Natural killer cell treated with Interleukin-12 subunit alpha and Interleukin-12 subunit beta and Interleukin-15 and Interleukin-18, amount 100 ng/mL, for 72 hours (primary cell): Measurements from ENCODE around the gene MCAT. TPM values are rescaled to one million over a fixed set of nuclear protein-coding genes. Genes with fewer than 3 reads are reported as not detected.

Source experiments
- ATAC-seq, 2 donors: fragments of 150-1000 bp; cut with Tn5 transposase in 1 of 2; sonication (Bioruptor Pico), chemical (Tn5 transposase) in 1 of 2; 2 replicates each; pipeline ENCODE4 v1.10.0; 2021
- DNase-seq: peaks from one replicate; pipeline ENCODE4 v3.0.0; 2022; ENCODE audit warnings: low spot score
- H3K27ac Mint-ChIP-seq, 2 donors: 1 replicate in 1 of 2; 2 replicates in 1 of 2; pipeline ENCODE4 v1.8.0; 2022; ENCODE audit warnings: mixed read lengths in 2 of 2, mild to moderate bottlenecking in 1 of 2, moderate library complexity in 1 of 2
- H3K27me3 Mint-ChIP-seq, 2 donors: 1 replicate in 1 of 2; 2 replicates in 1 of 2; pipeline ENCODE4 v1.8.0; 2022; ENCODE audit warnings: mixed read lengths in 2 of 2
- H3K36me3 Mint-ChIP-seq: one replicate; pipeline ENCODE4 v1.8.0; 2022; ENCODE audit warnings: mixed read lengths
- H3K4me1 Mint-ChIP-seq, 2 donors: 1 replicate in 1 of 2; 2 replicates in 1 of 2; pipeline ENCODE4 v1.8.0; 2022; ENCODE audit warnings: low read depth in 2 of 2, mixed read lengths in 2 of 2, mild to moderate bottlenecking in 1 of 2
- H3K4me3 Mint-ChIP-seq: one replicate; pipeline ENCODE4 v1.8.0; 2022; ENCODE audit warnings: mixed read lengths
- H3K9me3 Mint-ChIP-seq: 2 replicates; pipeline ENCODE4 v1.8.0; 2022; ENCODE audit warnings: mixed read lengths
- total RNA-seq, 2 donors: library from RNA; stranded (reverse); gene quantifications; one replicate each; pipeline ENCODE4 v1.2.3, GENCODE V29; 2022

Gene MCAT
- total RNA-seq, 2 donors from 2014 or later, result 11.6 to 23.9 TPM

- no peaks in the 10 kb centered on the region for H3K27me3 Mint-ChIP-seq
- DNase-seq (no peak), ATAC-seq (no peak)
- no peak overlapping the region for H3K4me3 Mint-ChIP-seq
- H3K4me1 Mint-ChIP-seq, result peaks cover 0 to 18% of the 10 kb centered on the region in 2 donors
- H3K36me3 Mint-ChIP-seq, result no peaks in the 10 kb centered on the region
- no peaks in the 10 kb centered on the region for H3K9me3 Mint-ChIP-seq
- no peak overlapping the region for H3K27ac Mint-ChIP-seq
These were observed 23.9 kb upstream of the MCAT start for GRCh38 chr22:43167001-43167589.

GRCh38 chr22:43166132-43166930 is 23.1 kb upstream of the MCAT start:
- no peak overlapping the region for H3K4me3 Mint-ChIP-seq
- DNase-seq, result no peak
- peaks cover 0 to 18% of the 10 kb centered on the region in 2 donors for H3K4me1 Mint-ChIP-seq
- no peaks in the 10 kb centered on the region for H3K27me3 Mint-ChIP-seq
- no peaks in the 10 kb centered on the region for H3K9me3 Mint-ChIP-seq
- H3K27ac Mint-ChIP-seq, result no peak overlapping the region
- ATAC-seq, result no peak
- H3K36me3 Mint-ChIP-seq, result no peaks in the 10 kb centered on the region

- Mint-ChIP-seq H3K4me1 (peaks cover 0 to 13% of the 10 kb centered on the region in 2 donors), H3K27ac (no peak overlapping the region), H3K27me3 (no peaks in the 10 kb centered on the region), H3K36me3 (no peaks in the 10 kb centered on the region), H3K9me3 (no peaks in the 10 kb centered on the region), H3K4me3 (no peak overlapping the region)
- ATAC-seq, result no peak
- DNase-seq, result no peak
These were observed 21.4 kb upstream of the MCAT start for GRCh38 chr22:43164636-43165035.

- H3K9me3 Mint-ChIP-seq, result no peaks in the 10 kb centered on the region
- no peaks in the 10 kb centered on the region for H3K27me3 Mint-ChIP-seq
- H3K4me1 Mint-ChIP-seq, result peaks cover 0 to 12% of the 10 kb centered on the region in 2 donors
- no peak overlapping the region for H3K27ac Mint-ChIP-seq
- no peak for DNase-seq
- no peaks in the 10 kb centered on the region for H3K36me3 Mint-ChIP-seq
- no peak for ATAC-seq
- no peak overlapping the region for H3K4me3 Mint-ChIP-seq
These were observed 20.1 kb upstream of the MCAT start for GRCh38 chr22:43163241-43163795.

GRCh38 chr22:43162412-43163150 is 19.4 kb upstream of the MCAT start:
- Mint-ChIP-seq H3K9me3 (no peaks in the 10 kb centered on the region), H3K36me3 (no peaks in the 10 kb centered on the region), H3K27me3 (no peaks in the 10 kb centered on the region), H3K4me3 (no peak overlapping the region), H3K4me1 (peaks cover 0 to 8% of the 10 kb centered on the region in 2 donors), H3K27ac (no peak overlapping the region)
- ATAC-seq (no peak), DNase-seq (no peak)

GRCh38 chr22:43160497-43161126 is 17.4 kb upstream of the MCAT start:
- no peaks in the 10 kb centered on the region for H3K36me3 Mint-ChIP-seq
- H3K27me3 Mint-ChIP-seq, result no peaks in the 10 kb centered on the region
- peaks cover 0 to 14% of the 10 kb centered on the region in 2 donors for H3K4me1 Mint-ChIP-seq
- H3K4me3 Mint-ChIP-seq, result no peak overlapping the region
- H3K27ac Mint-ChIP-seq, result peak overlapping the region in 1 of 2 donors; percentile 2
- ATAC-seq, result no peak
- no peaks in the 10 kb centered on the region for H3K9me3 Mint-ChIP-seq
- no peak for DNase-seq

- Mint-ChIP-seq H3K4me1 (peaks cover 0 to 14% of the 10 kb centered on the region in 2 donors), H3K36me3 (no peaks in the 10 kb centered on the region), H3K27me3 (no peaks in the 10 kb centered on the region), H3K27ac (no peak overlapping the region), H3K4me3 (no peak overlapping the region), H3K9me3 (no peaks in the 10 kb centered on the region)
- DNase-seq (no peak), ATAC-seq (peak in 1 of 2 donors; percentile 19)
These were observed 16.4 kb upstream of the MCAT start for GRCh38 chr22:43159484-43160178.

- peaks cover 0 to 12% of the 10 kb centered on the region in 2 donors for H3K4me1 Mint-ChIP-seq
- H3K27me3 Mint-ChIP-seq, result no peaks in the 10 kb centered on the region
- peak overlapping the region in 1 of 2 donors; percentile 24 for H3K27ac Mint-ChIP-seq
- no peak for DNase-seq
- H3K36me3 Mint-ChIP-seq, result no peaks in the 10 kb centered on the region
- no peaks in the 10 kb centered on the region for H3K9me3 Mint-ChIP-seq
- no peak overlapping the region for H3K4me3 Mint-ChIP-seq
- no peak for ATAC-seq
These were observed 15.7 kb upstream of the MCAT start for GRCh38 chr22:43158778-43159483.

- Mint-ChIP-seq H3K27me3 (no peaks in the 10 kb centered on the region), H3K36me3 (no peaks in the 10 kb centered on the region)
These were observed 14.8 kb upstream of the MCAT start for GRCh38 chr22:43157874-43158546.

GRCh38 chr22:43156413-43156812 is 13.2 kb upstream of the MCAT start:
- Mint-ChIP-seq H3K9me3 (no peaks in the 10 kb centered on the region), H3K27ac (no peak overlapping the region), H3K4me1 (peaks cover 6 to 21% of the 10 kb centered on the region in 2 donors), H3K27me3 (no peaks in the 10 kb centered on the region), H3K36me3 (no peaks in the 10 kb centered on the region), H3K4me3 (no peak overlapping the region)
- DNase-seq (no peak), ATAC-seq (no peak)

More at GRCh38 chr22:43157874-43158546, 14.8 kb upstream of the MCAT start:
- H3K9me3 Mint-ChIP-seq, result no peaks in the 10 kb centered on the region
- DNase-seq, result no peak
- peaks cover 3 to 13% of the 10 kb centered on the region in 2 donors for H3K4me1 Mint-ChIP-seq
- peak overlapping the region in 1 of 2 donors; percentile 24 for H3K27ac Mint-ChIP-seq
- no peak for ATAC-seq
- H3K4me3 Mint-ChIP-seq, result no peak overlapping the region

- no peak overlapping the region for H3K4me3 Mint-ChIP-seq
- peaks cover 10 to 25% of the 10 kb centered on the region in 2 donors for H3K4me1 Mint-ChIP-seq
- H3K27me3 Mint-ChIP-seq, result no peaks in the 10 kb centered on the region
- ATAC-seq (no peak), DNase-seq (no peak)
- no peaks in the 10 kb centered on the region for H3K36me3 Mint-ChIP-seq
- no peaks in the 10 kb centered on the region for H3K9me3 Mint-ChIP-seq
- H3K27ac Mint-ChIP-seq, result no peak overlapping the region
These were observed 12.6 kb upstream of the MCAT start for GRCh38 chr22:43155789-43156188.

- H3K27ac Mint-ChIP-seq, result no peak overlapping the region
- H3K4me1 Mint-ChIP-seq, result peaks cover 16 to 25% of the 10 kb centered on the region in 2 donors
- H3K36me3 Mint-ChIP-seq, result no peaks in the 10 kb centered on the region
These were observed 11.8 kb upstream of the MCAT start for GRCh38 chr22:43154887-43155536.

More at GRCh38 chr22:43154887-43155536, 11.8 kb upstream of the MCAT start:
- H3K9me3 Mint-ChIP-seq, result no peaks in the 10 kb centered on the region
- DNase-seq, result no peak
- ATAC-seq, result no peak
- no peaks in the 10 kb centered on the region for H3K27me3 Mint-ChIP-seq
- no peak overlapping the region for H3K4me3 Mint-ChIP-seq
